Measurements from ENCODE around the gene AHI1.

Gene AHI1

DNA sequence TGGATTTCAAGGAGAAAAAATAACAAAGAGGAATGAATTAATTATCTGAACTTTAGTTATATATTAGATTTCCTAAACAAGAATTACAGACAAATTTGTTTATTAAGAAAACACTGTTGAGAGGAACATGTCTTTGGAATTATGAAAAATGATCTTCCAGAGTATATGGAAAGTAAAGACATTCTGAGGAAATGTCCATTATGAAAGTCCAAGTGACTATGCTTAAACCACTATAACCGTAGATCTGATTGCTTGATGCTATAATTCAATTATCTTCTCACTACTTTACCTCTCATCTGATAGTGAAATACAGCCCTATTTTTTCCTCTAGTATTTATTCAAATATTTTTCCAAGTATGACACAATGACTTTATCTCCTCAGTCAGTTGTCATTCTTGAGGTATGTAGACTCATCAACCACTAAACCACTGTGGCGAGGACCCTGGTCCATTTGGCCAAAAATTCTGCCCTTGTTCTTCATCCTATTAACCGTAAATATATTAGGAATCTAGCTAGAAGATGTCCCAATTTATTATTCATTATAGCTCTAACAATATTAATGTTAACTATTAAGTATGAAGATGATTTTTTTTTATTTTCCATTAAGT is 37.3 kb upstream of the AHI1 start:
- DNase-seq (ENCODE audit: low read depth): no peak
- no peak overlapping the region for H3K4me3 ChIP-seq (ENCODE audit: control insufficient read depth, low read depth, low read length)
- TF ChIP-seq, protein P1, sequence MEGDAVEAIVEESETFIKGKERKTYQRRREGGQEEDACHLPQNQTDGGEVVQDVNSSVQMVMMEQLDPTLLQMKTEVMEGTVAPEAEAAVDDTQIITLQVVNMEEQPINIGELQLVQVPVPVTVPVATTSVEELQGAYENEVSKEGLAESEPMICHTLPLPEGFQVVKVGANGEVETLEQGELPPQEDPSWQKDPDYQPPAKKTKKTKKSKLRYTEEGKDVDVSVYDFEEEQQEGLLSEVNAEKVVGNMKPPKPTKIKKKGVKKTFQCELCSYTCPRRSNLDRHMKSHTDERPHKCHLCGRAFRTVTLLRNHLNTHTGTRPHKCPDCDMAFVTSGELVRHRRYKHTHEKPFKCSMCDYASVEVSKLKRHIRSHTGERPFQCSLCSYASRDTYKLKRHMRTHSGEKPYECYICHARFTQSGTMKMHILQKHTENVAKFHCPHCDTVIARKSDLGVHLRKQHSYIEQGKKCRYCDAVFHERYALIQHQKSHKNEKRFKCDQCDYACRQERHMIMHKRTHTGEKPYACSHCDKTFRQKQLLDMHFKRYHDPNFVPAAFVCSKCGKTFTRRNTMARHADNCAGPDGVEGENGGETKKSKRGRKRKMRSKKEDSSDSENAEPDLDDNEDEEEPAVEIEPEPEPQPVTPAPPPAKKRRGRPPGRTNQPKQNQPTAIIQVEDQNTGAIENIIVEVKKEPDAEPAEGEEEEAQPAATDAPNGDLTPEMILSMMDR (IDR thresholded peaks at IDR 0.05; ENCODE audit: control insufficient read depth, insufficient read depth, low read depth, low read length, missing control alignments): no peak

DNA sequence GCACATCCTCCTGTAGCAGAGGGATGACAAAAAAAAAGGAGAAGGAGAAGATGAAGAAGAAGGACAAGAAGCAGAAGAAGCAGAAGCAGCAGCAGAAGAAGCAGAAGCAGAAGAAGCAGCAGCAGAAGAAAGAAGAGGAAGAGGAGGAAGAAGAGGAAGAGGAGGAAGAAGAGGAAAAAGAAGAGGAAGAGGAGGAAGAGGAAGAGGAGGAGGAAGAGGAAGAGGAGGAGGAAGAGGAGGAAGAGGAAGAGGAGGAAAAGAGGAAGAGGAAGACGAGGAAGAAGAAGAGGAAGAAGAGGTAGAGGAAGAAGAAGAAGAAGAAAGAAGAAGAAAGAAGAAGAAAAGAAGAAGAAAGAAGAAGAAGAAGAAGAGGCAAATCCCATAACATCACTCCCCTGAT is 35.0 kb upstream of the AHI1 start:
- no peak overlapping the region for H3K4me3 ChIP-seq (ENCODE audit: control insufficient read depth, low read depth, low read length)
- DNase-seq (ENCODE audit: low read depth): no peak
- TF ChIP-seq, protein P1 (IDR thresholded peaks at IDR 0.05; ENCODE audit: control insufficient read depth, insufficient read depth, low read depth, low read length, missing control alignments): no peak

DNA sequence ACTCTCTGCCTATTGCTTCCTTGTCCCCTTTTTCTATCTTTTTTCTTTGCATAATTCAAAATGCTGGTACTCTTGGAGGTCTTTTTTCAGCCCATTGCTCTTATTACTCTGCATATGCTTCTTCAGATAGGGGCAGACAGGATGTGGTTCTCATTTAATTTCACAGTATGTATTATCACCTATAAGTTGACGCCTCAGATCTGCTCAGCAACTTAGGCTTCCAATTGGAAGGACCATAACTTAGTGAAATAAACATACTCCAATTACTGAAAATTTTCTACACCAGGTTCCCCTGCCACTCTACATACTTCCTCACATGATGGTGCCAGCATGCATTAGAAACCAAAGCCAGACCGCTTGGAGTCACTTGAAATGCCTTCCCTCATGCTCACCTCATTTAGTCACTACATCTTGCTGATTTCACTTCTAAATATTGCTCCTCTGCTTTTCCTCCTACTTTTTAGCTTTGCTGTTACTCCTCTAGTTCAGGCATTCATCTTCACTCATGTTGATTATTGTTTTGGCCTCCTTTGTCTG is 34.5 kb upstream of the AHI1 start:
- TF ChIP-seq, protein P1 (IDR thresholded peaks at IDR 0.05; ENCODE audit: control insufficient read depth, insufficient read depth, low read depth, low read length, missing control alignments): no peak
- no peak for DNase-seq (ENCODE audit: low read depth)
- no peak overlapping the region for H3K4me3 ChIP-seq (ENCODE audit: control insufficient read depth, low read depth, low read length)

DNA sequence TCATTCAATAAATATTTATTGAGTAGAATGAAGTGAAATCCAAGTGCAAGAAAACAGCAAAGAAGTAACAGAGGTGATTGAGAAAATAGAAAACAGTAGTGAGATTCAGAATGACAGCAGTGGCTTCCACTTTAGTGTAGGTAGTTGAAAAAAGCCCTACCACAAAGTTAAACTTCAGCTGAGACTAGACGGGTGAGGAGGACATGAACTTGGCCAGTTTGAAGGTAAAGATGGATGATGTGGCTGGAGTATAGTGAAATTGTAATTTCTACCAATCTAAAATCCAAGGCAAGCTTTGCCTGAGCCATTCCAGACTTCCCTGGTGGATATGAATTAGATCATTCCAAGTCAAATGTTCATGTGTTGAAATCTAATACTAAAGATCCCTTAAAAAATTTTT is 32.6 kb upstream of the AHI1 start:
- H3K4me3 ChIP-seq (ENCODE audit: control insufficient read depth, low read depth, low read length): no peak overlapping the region
- TF ChIP-seq, protein P1 (IDR thresholded peaks at IDR 0.05; ENCODE audit: control insufficient read depth, insufficient read depth, low read depth, low read length, missing control alignments): no peak
- no peak for DNase-seq (ENCODE audit: low read depth)

DNA sequence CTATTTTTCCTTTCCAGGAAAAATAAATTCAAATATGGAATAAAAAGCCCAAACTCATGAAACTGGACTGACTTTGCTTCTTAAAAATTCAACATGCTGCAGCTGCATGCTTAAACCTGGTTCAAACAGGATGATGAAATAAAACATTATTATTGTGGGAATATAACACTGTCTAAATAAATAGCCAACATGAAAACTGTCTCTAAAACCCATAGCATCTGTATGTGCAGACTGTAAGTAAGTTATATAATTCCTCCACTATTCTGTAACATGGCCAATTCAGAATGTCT is 30.4 kb upstream of the AHI1 start:
- H3K4me3 ChIP-seq (ENCODE audit: control insufficient read depth, low read depth, low read length): no peak overlapping the region
- no peak for DNase-seq (ENCODE audit: low read depth)
- TF ChIP-seq, protein P1 (IDR thresholded peaks at IDR 0.05; ENCODE audit: control insufficient read depth, insufficient read depth, low read depth, low read length, missing control alignments): no peak

DNA sequence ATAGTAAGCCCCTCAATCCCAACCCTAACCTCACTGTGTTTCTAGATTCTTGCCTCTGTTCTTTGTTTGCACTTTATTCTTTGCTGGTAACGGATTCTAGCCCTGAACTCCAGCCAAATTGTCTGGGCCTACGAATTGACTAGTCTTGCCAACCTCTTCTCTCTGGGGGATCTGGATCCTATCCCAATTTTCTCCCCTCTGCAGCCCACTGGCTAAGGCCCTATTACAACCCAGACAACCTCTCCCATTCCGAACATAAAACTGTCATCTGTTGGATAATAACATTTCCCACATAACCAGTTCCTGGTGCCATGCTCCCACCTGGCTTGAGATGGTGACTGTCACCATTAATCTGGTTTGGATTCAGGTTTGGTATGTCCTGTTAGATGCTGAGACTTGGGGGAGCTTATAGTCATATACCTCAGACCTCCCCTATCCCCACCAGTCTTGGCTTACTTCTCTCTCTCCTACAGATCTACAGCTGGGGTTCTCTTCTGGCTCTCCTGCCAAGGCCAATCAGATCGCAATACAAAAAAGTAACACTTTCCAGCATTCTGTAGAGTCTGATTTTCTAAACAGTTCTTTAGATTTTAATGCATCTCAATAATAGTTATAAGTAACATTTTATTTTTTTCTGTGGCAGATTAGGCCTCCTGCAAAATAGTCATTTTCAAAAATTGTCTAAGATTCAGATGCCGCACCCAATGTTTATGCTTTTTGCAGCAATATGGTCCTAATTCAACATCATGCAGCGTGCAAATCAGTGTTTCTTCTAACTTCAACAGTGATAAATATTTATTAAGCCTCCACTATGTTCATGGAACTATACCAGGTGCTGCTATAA is 29.8 kb upstream of the AHI1 start:
- no peak for DNase-seq (ENCODE audit: low read depth)
- no peak overlapping the region for H3K4me3 ChIP-seq (ENCODE audit: control insufficient read depth, low read depth, low read length)
- TF ChIP-seq, protein P1 (IDR thresholded peaks at IDR 0.05; ENCODE audit: control insufficient read depth, insufficient read depth, low read depth, low read length, missing control alignments): no peak
